GDM1 (cell line): ENCODE results near the gene TBC1D23.

ENCODE experiments used
- DNase-seq: peaks from one replicate; lab custom pipeline; 2025; lab: John Stamatoyannopoulos, UW

The TBC1D23 gene

GRCh38 chr3:100352296-100353231 is 91.8 kb downstream of the TBC1D23 start:
- DNase-seq, result no peak

GRCh38 chr3:100354850-100355249 is 94.1 kb downstream of the TBC1D23 start:
- DNase-seq, result no peak

DNA sequence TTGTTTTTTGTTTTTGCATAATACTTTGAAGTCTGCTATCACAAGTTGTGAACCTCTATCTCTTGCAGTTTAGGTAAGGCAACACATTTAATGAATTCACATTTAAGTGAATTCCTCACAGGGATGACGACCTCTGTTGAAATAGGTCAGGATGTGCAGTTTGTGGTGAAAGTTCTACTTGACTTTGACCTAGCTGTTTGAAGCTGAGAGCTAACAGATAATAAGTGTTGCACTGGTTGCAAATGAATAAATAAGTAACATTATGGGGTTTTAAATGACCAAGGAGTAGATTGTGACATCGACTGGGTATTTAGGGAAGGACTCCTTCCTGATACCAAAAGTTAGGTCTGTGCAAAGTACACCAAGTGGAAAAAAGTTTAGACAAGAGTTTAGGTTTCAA is 97.6 kb downstream of the TBC1D23 start:
- no peak for DNase-seq

- no peak for DNase-seq
Measured at GRCh38 chr3:100359035-100359434, 98.2 kb downstream of the TBC1D23 start.

DNA sequence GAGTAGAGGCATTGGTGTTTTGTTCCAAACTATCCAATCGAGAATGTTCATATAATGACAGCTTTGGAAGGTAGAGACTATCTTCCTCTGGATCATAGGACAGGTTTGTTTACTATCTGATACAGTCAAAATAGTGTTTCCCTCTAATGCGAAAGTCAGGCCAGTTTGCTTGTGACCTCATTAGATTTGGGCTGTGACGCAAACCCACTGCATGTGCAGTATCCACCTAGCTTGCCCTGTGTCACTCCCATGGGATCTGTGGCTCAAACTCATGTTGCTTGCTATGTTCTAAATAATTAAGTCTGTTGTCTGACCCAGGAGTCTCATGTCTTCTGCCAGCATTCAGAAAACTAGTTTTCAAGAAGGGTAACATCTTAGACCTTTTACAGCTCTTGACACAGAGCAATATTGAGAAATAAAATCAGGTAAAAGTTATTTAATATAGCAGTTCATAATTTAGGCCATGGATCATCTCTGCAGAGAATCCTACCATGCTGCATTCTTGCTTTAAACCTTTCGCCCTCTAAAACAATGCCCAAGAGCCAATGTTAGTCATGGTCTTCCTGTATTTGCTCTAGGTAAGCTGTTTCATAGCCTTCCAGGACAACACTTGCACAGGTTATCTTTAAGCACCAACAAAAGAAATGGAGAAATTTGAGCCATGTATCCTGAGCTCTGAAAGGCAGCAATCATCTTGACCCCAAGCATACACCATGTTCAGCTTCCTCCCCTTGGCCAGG is 100.1 kb downstream of the TBC1D23 start:
- DNase-seq, result no peak

DNA sequence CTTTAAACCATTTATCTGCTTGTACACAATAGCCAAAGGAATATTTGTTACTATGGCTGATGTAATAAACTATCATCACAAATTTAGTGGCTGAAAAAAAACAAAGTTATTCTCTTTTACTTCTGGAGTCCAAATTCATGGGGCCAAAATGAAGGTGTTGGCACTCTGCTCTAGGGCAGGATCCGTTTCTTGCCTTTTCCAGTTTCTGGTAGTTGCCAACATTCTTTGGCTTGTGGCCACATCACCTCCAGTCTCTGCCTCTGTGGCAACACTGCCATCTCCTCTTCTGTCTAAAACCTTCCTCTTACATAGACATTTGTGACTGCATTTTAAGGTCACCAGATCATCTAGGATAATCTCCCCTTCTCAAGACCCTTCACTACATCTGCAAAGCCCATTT is 101.1 kb downstream of the TBC1D23 start:
- no peak for DNase-seq

GRCh38 chr3:100364421-100364820 is 103.6 kb downstream of the TBC1D23 start:
- no peak for DNase-seq

- no peak for DNase-seq
Measured at GRCh38 chr3:100366424-100366823, 105.6 kb downstream of the TBC1D23 start.

GRCh38 chr3:100368441-100368840 is 107.6 kb downstream of the TBC1D23 start:
- no peak for DNase-seq

DNA sequence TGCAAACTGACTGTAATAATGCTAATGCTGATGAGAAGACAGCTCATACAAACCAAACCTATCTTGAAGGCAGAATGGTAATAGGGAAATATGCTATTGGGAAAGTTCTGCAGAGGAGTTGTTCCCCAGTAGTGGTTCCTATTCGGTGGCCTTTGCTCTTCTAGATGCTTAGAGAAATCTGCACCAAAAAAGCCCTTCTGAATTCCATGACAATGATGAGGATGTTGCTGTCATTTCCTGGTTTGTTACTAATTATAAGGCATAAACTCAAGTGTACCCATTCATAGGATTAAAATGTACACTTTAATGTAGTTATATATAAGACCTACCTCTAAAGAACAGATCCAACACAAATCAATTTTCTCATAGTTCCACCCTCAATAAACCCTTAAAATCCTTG is 110.0 kb downstream of the TBC1D23 start:
- no peak for DNase-seq

- no peak for DNase-seq
Measured at GRCh38 chr3:100374521-100374920, 113.7 kb downstream of the TBC1D23 start.
